ENCODE results near the gene GCA.

DNA sequence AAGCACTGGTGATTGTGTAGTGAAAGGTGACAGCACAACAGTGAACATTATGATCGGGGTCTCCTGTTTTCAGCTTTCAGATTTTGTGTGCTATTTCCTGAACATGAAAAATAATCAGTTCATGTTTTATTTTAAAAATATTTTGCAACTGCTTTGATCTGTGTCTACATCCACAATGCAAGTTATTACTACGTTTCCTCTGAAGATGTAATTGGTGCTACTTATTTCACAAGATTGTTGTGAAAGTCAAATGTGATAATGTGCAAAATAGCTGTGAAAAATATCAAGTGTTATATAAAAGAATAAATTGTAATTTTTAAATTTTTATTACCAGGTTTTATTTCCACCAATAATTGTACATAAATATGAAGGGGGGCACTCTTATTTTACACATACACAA, 6.1 kb upstream of the GCA start:
- TF ChIP-seq POLR2A (IDR thresholded peaks at IDR 0.05) (no peak), POLR2AphosphoS5 (IDR thresholded peaks at IDR 0.05) (no peak)
